ENCODE results near the gene SRD5A3.

The SRD5A3 gene

DNA sequence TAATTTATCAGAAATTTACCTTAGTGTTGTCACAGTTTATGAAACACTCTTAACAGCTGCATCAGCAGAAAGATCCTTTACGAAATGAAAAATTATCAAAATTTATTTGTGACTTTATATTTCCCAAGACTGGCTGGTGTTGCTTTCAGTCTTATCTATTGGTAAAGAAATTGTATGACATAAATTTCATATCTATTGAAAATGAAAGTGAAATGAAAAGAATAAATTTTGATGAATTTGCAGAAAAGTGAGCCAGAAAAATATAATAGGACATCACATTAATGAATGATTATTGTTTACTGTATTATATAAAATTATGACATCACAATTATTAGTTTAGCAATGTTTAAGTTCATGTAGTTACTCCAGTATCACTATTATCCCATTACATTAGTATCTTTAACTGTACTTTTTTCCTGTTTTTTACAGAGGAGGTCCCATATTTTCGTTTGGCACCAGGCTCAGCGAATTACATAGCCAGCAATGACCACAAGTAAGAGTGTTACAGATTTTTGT, 36.5 kb downstream of the SRD5A3 start:
- TF ChIP-seq, protein P1, sequence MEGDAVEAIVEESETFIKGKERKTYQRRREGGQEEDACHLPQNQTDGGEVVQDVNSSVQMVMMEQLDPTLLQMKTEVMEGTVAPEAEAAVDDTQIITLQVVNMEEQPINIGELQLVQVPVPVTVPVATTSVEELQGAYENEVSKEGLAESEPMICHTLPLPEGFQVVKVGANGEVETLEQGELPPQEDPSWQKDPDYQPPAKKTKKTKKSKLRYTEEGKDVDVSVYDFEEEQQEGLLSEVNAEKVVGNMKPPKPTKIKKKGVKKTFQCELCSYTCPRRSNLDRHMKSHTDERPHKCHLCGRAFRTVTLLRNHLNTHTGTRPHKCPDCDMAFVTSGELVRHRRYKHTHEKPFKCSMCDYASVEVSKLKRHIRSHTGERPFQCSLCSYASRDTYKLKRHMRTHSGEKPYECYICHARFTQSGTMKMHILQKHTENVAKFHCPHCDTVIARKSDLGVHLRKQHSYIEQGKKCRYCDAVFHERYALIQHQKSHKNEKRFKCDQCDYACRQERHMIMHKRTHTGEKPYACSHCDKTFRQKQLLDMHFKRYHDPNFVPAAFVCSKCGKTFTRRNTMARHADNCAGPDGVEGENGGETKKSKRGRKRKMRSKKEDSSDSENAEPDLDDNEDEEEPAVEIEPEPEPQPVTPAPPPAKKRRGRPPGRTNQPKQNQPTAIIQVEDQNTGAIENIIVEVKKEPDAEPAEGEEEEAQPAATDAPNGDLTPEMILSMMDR (IDR thresholded peaks at IDR 0.05; ENCODE audit: control insufficient read depth, extremely low read depth, insufficient read depth) = no peak
- H3K4me3 ChIP-seq (ENCODE audit: low read depth, low read length) = no peak overlapping the region
- no peak for DNase-seq (ENCODE audit: low read depth)

DNA sequence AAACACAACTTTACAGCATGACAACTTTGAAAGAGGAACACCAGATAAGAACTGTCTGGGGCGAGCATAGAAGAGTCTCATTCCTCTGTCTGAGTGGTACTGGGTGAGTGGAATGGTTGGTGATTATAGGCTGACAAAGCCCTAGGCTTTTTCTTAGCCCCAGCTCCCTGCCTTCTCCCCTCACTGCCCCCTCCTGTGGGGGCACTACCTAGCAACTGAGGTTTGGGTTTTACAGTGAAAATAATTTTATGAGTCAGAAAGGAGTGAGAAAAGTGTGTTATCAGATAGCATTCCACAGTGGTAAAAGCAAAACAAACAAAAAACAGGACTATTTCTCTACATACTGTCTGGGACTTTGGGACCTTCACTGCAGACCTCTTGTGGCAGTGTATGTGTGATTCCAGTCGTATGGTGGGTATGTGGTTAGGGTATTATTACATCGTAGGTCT, 39.2 kb downstream of the SRD5A3 start:
- DNase-seq (ENCODE audit: low read depth) = no peak
- TF ChIP-seq, protein P1 (IDR thresholded peaks at IDR 0.05; ENCODE audit: control insufficient read depth, extremely low read depth, insufficient read depth) = no peak
- no peak overlapping the region for H3K4me3 ChIP-seq (ENCODE audit: low read depth, low read length)

DNA sequence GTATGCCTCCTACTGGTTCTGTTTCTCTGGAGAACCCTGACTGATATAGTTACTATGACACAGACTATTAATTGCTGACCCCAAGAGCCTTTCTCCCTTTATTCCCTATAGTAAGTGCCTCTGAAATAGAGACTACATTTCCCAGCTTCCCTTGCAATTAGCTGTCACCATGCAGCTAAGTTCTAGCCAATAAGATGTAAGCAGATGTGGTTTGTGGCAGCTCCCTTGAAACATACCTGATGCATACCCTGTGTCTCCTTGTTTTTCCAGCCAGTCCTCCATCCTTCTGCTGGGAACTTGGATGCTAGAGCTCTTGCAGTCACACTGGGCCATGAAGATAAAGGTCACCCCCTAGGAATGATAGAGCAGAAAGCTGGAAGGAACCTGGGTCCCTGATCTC, 40.0 kb downstream of the SRD5A3 start:
- TF ChIP-seq, protein P1 (IDR thresholded peaks at IDR 0.05; ENCODE audit: control insufficient read depth, extremely low read depth, insufficient read depth) = no peak
- DNase-seq (ENCODE audit: low read depth) = no peak

DNA sequence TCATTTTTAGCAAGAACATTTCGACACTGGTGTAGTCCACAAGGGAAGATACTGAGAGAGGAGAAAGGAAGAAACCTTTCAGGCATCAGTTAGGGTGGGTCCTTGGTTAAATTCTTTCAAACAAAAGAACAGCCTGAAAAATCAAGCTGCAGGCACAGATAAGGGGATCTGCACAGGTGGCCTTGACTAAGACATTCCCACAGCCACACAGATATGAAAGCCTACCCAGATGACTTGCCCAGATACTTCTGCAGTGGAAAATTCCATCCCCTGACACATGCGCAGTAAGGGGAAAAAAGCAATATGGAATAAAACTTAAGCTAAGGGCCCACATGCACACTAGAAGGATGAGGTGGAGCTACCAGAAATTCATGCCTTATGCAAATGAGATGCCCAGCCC, 40.8 kb downstream of the SRD5A3 start:
- H3K4me3 ChIP-seq (ENCODE audit: low read depth, low read length) = no peak overlapping the region
- TF ChIP-seq, protein P1 (IDR thresholded peaks at IDR 0.05; ENCODE audit: control insufficient read depth, extremely low read depth, insufficient read depth) = no peak
- no peak for DNase-seq (ENCODE audit: low read depth)

More for the DNA sequence above, 40.0 kb downstream of the SRD5A3 start:
- H3K4me3 ChIP-seq (ENCODE audit: low read depth, low read length) = no peak overlapping the region

DNA sequence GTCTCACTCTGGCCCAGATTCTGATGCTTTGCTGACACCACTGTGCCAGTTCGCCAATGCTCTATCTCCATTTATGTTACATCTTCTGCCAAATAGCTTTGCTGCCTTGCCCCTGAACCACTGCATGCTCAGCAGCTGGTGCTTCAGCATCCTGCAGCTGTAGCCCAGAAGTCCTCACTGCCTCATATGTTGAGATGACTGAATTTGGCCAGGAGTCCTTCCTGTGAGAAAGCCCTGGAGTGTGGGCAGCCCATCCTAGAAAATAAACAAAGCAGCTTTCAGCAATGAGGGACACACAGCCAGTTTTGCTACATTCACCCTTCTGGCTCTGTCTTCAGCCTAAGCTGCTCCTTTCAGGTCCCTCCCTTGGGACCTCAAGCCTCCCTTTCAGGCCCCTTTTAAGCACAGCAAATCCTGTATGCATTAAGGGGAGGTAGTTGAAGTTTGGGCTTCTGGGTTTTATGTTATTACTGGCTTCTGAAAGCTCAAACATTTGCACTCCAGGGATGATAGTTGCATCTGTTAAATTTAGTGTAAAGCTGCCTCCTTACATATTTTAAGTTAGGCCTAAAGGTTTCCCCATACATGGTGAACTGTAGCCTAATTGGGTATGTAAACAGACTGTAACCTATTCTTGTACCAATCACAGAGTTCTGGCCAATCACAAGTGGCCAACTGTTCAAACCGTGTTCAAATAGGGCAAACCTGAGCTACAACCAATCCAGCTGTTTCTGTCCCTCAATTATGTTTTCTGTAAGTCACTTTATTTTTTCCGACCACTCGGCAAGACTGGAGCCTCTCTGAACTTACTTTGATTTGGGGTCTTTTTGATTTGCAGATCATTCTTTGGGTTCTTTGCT, 47.6 kb downstream of the SRD5A3 start:
- DNase-seq (ENCODE audit: low read depth) = no peak
- H3K4me3 ChIP-seq (ENCODE audit: low read depth, low read length) = no peak overlapping the region

DNA sequence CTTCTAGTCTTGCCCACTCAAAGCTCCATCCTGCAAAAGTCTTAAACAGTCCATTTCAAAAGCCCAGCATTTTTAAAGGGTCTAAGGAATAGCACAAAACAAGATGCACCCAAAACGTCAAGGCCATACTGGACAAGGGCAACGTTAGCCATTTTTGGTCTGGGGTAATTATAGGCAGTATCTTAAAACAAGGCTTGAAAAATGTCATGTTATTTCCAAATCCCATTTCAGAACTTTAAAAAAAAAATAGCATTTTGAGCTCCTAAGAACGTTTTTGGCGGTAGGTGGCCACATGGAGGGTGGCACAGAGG, 49.1 kb downstream of the SRD5A3 start:
- DNase-seq (ENCODE audit: low read depth) = no peak
- peak overlapping the region; percentile 61 for H3K4me3 ChIP-seq (ENCODE audit: low read depth, low read length)
- TF ChIP-seq, protein P1 (IDR thresholded peaks at IDR 0.05; ENCODE audit: control insufficient read depth, extremely low read depth, insufficient read depth) = no peak

More for the DNA sequence above, 47.6 kb downstream of the SRD5A3 start:
- TF ChIP-seq, protein P1 (IDR thresholded peaks at IDR 0.05; ENCODE audit: control insufficient read depth, extremely low read depth, insufficient read depth) = no peak

Measured in LNCaP clone FGC (cell line).